KOPT-K1 (cell line): ENCODE results near the gene PTPRM.

ENCODE experiments used
- H3K27ac ChIP-seq: fragments of 200-600 bp; sonication (generic); 2 replicates; pipeline ENCODE4 v1.5.1; 2016; ENCODE audit warnings: antibody characterized with exemption, mild to moderate bottlenecking, low read depth, low read length; ENCODE audit not compliant: poor library complexity, severe bottlenecking
- H3K36me3 ChIP-seq: fragments of 200-600 bp; sonication (generic); 2 replicates; pipeline ENCODE4 v1.5.1; 2017; ENCODE audit warnings: antibody characterized with exemption, mild to moderate bottlenecking, low read length, moderate library complexity; ENCODE audit not compliant: insufficient read depth
- H3K9me3 ChIP-seq: fragments of 200-600 bp; sonication (generic); 2 replicates; pipeline ENCODE4 v1.5.1; 2017; ENCODE audit warnings: antibody characterized with exemption, low read length, mild to moderate bottlenecking; ENCODE audit not compliant: insufficient read depth, poor library complexity, severe bottlenecking

The PTPRM gene

DNA sequence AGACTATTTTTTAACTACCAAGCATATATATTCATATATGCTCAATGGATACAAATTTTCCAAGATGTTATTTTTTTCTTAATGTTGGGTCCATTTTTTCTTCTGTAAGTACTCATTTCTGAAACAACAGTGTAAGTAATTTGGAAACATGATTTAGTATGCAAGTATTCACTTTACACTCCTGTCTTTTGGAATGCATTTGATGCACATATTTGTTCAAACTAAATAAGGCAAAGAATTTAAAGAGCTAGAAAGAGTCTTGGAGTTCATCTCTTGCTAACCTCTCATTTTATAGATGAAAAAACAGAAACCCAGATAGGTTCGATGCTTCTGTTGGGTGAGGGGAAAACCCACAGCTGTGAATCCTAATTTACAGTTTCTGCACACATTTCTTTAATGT lies 602.6 kb downstream of the PTPRM start:
- Histone ChIP-seq H3K36me3 (no peaks in the 10 kb centered on the region), H3K9me3 (no peaks in the 10 kb centered on the region), H3K27ac (no peak overlapping the region)

- Histone ChIP-seq H3K27ac (no peak overlapping the region), H3K9me3 (no peaks in the 10 kb centered on the region), H3K36me3 (no peaks in the 10 kb centered on the region)
Measured at GRCh38 chr18:8174771-8175170, 607.7 kb downstream of the PTPRM start.

- no peaks in the 10 kb centered on the region for H3K36me3 ChIP-seq
- H3K9me3 ChIP-seq, result no peaks in the 10 kb centered on the region
- no peak overlapping the region for H3K27ac ChIP-seq
Measured at GRCh38 chr18:8175501-8176061, 608.5 kb downstream of the PTPRM start.

DNA sequence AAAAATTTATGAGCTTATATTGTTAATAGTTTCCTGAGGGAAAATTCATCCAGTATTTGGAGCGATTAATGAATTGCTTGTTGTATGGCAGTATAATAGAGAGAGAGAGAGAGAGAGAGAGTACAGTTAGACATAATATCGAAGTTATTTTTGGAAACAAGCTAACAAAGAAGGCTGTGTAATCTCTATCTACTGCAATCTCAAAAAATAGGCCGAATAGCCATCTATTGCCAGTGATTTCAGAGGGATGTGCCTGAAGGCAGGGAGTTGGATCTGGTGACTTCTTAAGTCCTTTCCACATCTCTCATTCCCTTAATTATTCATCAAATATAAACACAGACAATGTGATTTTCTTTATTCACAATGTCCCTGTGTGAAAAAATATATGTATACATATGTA lies 609.0 kb downstream of the PTPRM start:
- H3K36me3 ChIP-seq, result no peaks in the 10 kb centered on the region
- no peaks in the 10 kb centered on the region for H3K9me3 ChIP-seq
- H3K27ac ChIP-seq, result no peak overlapping the region

DNA sequence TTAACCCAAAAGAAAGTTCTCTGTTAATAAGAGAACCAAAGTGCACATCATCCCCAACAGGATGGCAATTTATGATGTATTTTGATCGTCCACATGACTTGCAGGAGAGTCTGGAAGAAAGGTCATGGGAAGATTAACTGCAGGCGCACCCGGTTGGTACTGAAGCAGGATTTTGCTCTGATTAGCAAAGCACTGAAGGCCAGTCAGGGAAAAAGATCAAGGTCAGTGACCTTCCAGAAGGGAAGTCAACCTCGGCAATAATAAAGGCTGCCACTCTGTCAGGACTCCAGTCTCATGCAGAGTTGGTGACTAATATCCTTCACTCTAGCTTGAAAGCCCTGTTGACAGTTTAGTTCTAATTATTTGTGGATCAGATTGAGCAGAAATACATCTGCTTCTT lies 609.4 kb downstream of the PTPRM start:
- H3K9me3 ChIP-seq, result no peaks in the 10 kb centered on the region
- H3K27ac ChIP-seq, result no peak overlapping the region
- no peaks in the 10 kb centered on the region for H3K36me3 ChIP-seq

GRCh38 chr18:8177330-8178016 lies 610.4 kb downstream of the PTPRM start:
- Histone ChIP-seq H3K36me3 (no peaks in the 10 kb centered on the region), H3K27ac (no peak overlapping the region), H3K9me3 (no peaks in the 10 kb centered on the region)

GRCh38 chr18:8186413-8186812 lies 619.3 kb downstream of the PTPRM start:
- Histone ChIP-seq H3K27ac (no peak overlapping the region), H3K9me3 (no peaks in the 10 kb centered on the region), H3K36me3 (no peaks in the 10 kb centered on the region)

DNA sequence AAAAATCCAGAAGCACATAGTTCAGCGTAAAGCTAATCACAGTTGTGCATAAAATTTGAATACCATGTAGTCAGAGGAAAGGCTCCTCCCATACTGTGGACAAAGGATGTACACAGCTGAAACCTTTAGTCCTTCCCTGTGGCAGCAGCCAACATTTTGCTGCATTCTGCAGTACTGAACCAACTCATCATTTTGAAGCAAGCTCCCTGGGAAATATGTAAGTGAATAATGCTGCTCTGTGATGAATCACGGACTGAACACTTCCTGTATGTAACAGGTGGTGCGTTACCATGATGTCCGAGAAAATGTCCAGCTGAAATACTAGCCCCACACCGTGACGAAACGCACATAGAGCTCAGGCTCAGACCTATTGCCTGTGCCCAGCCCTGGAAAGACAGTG lies 621.1 kb downstream of the PTPRM start:
- no peak overlapping the region for H3K27ac ChIP-seq

DNA sequence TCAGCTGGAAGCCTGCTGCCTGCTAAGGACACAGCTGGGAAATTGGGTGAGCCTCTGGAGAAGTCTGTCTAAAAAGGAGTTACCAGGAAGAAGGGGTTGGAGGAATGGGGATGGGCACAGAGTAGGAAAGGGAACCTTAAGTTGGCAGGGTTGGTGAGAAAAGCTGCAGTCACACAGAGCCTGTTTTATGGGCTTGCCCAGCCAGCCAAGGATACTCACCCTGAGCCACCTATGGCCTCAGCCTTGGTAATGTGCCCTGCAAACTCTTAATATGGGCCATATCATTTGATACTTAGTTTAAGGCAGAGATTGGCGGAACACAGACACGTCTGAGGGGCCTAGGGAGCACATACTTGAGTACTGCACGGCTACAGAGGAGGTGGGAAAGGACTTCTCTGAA lies 623.9 kb downstream of the PTPRM start:
- no peaks in the 10 kb centered on the region for H3K36me3 ChIP-seq
- no peak overlapping the region for H3K27ac ChIP-seq
- H3K9me3 ChIP-seq, result no peaks in the 10 kb centered on the region

More for the DNA sequence above, 621.1 kb downstream of the PTPRM start:
- Histone ChIP-seq H3K9me3 (no peaks in the 10 kb centered on the region), H3K36me3 (no peaks in the 10 kb centered on the region)

DNA sequence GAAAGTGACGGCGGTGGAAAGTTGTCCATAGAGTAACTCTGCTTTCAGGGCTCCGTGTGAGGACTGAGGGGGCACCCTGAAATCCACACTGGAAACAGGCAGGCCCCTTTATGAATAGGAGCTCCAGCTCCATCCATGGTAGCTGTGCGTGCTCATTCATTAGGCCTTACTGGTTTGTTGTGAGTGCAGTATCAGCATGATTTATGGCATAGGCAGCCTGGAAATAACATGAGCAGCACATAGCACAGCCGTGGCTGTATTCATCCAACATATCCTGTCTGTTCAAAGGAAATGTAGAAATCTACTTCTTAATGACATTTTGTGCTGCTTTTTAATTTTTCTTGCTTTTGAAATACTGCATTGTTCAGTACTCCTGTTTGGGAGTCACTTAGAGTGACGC lies 627.3 kb downstream of the PTPRM start:
- H3K36me3 ChIP-seq, result no peaks in the 10 kb centered on the region
- H3K9me3 ChIP-seq, result no peaks in the 10 kb centered on the region

DNA sequence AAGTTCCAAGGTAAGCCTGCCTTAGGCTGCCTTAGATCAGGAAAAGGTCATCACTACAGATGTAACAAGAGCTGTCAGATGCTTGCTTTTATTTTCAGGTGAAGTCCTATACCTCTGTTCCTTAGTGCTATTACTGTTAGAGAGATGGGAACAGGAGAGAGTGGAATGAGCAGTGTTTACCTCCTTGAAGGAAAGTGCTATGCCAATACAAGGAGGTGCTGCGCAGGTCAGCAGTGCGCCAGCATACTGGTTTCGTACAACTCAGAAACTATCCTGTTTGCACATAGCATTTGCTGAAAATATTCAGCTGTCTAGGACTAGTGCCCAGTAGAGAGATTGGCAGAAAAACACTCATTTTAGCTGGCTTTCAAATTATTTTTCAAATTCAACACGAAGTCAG lies 629.1 kb downstream of the PTPRM start:
- no peaks in the 10 kb centered on the region for H3K36me3 ChIP-seq
- no peaks in the 10 kb centered on the region for H3K9me3 ChIP-seq
- H3K27ac ChIP-seq, result no peak overlapping the region

More for the DNA sequence above, 627.3 kb downstream of the PTPRM start:
- no peak overlapping the region for H3K27ac ChIP-seq

DNA sequence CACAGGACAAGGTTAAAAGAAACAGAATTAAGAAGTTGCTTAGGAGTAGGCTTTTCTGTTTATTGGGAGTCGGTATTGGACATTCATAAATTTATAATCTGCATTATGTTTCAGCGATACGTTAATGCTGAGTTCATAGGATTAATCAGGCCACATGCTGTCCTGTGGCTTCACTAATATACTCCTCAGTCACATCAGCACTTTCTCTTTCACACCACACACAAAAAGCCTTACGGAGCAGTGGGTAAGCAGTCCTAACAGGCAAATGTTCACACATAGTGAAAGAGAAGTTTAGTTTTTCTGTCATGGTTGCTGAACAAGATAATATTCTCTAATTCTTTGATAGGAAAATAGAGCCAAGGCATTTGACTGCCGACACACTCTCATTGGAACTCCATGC lies 630.4 kb downstream of the PTPRM start:
- Histone ChIP-seq H3K27ac (no peak overlapping the region), H3K36me3 (no peaks in the 10 kb centered on the region), H3K9me3 (no peaks in the 10 kb centered on the region)

- H3K36me3 ChIP-seq, result no peaks in the 10 kb centered on the region
- H3K27ac ChIP-seq, result no peak overlapping the region
- no peaks in the 10 kb centered on the region for H3K9me3 ChIP-seq
Measured at GRCh38 chr18:8207996-8208395, 640.9 kb downstream of the PTPRM start.

GRCh38 chr18:8208716-8209115 lies 641.6 kb downstream of the PTPRM start:
- Histone ChIP-seq H3K36me3 (no peaks in the 10 kb centered on the region), H3K9me3 (no peaks in the 10 kb centered on the region), H3K27ac (no peak overlapping the region)

- Histone ChIP-seq H3K36me3 (no peaks in the 10 kb centered on the region), H3K9me3 (no peaks in the 10 kb centered on the region), H3K27ac (no peak overlapping the region)
Measured at GRCh38 chr18:8212896-8213780, 646.0 kb downstream of the PTPRM start.
